Left lung (tissue), 10 donors: ENCODE measurements around the gene SLC13A5. TPM values are rescaled to one million over a fixed set of nuclear protein-coding genes. Genes with fewer than 3 reads are reported as not detected.
"Not testable (repeated sequence)": the region's sequence is repeated elsewhere in the genome, so short reads cannot be mapped to it uniquely, and the experiment has no call there.

Source experiments
- ATAC-seq: fragments of 200-7000 bp; cut with Tn5 transposase; one replicate; pipeline ENCODE4 v1.9.1; 2020; ENCODE audit warnings: moderate library complexity
- DNase-seq, 4 donors: peaks; one replicate each; pipeline ENCODE4 v3.0.0-alpha.2; 2013 to 2020
- H3K27ac ChIP-seq, 2 donors: fragments of 200-600 bp; sonication (generic) in 1 of 2; one replicate each; pipeline versions ENCODE4 v1.5.0 to v1.8.0; 2020 to 2021
- H3K27me3 ChIP-seq, 2 donors: fragments of 200-600 bp; sonication (generic) in 1 of 2; one replicate each; pipeline versions ENCODE4 v1.5.0 to v1.8.0; 2020 to 2021
- H3K36me3 ChIP-seq, 2 donors: fragments of 200-600 bp; sonication (generic) in 1 of 2; one replicate each; pipeline versions ENCODE4 v1.5.0 to v1.8.0; 2020 to 2021
- H3K4me1 ChIP-seq, 2 donors: fragments of 200-600 bp; one replicate each; pipeline ENCODE4 v1.8.0; 2021
- H3K4me3 ChIP-seq, 2 donors: fragments of 200-600 bp; sonication (generic) in 1 of 2; one replicate each; pipeline versions ENCODE4 v1.5.0 to v1.8.0; 2020 to 2021; ENCODE audit warnings: mild to moderate bottlenecking in 1 of 2
- H3K9me3 ChIP-seq, 2 donors: fragments of 200-600 bp; sonication (generic) in 1 of 2; one replicate each; pipeline versions ENCODE4 v1.5.0 to v1.8.0; 2020 to 2021
- CTCF ChIP-seq, 2 donors: fragments of 200-600 bp; sonication (generic) in 1 of 2; IDR thresholded peaks; one replicate each; pipeline versions ENCODE4 v1.5.0 to v1.8.0; 2021; ENCODE audit warnings: antibody characterized with exemption in 2 of 2
- intact Hi-C, 2 donors: fragments of 100-400 bp; cut with DNase I; formaldehyde crosslinking; loops; one replicate each; pipeline versions ENCODE4 v1.11.2 to v1.14.2; 2022
- polyA plus RNA-seq, 6 donors: library from polyadenylated mRNA; unstranded; fragments of 120-200 nt; gene quantifications; one replicate each; pipeline ENCODE4 v1.2.1, GENCODE V29; 2013; ENCODE audit not compliant: insufficient read length in 6 of 6
- total RNA-seq, 2 donors: library from RNA; stranded (reverse); fragmentation: NEBNext Ultra II Directional; extraction: Animal tissue kit (Norgen Biotek cat#: 25700); gene quantifications; one replicate each; pipeline ENCODE4 v1.2.1, GENCODE V29; 2021
- donor health status: DM: no; HTN: yes; CAD: no.
- donor health status: DM: no; HTN: no; CAD: no.

SLC13A5 gene
- total and polyA plus RNA-seq, 8 donors: 0.17 to 0.77 (median 0.47) TPM; not detected in 1

DNA sequence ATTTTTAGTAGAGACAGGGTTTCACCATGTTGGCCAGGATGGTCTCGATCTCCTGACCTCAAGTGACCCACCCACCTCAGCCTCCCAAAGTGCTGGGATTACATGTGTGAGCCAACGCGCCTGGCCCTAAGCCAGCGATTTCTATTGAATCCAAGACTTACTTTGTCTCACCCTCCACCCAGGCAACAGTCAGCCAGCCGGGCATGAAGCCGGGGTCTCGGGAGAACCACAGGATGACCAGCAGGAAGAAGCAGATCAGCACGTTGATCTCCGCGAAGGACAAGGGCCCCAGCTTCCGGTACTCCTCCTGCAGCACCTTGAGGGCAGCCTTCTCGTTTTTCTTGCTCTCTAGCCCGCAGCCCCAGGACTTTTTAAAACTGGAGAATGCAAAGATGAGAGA, 17.6 kb downstream of the SLC13A5 start:
- Histone ChIP-seq H3K4me3 (no peak overlapping the region), H3K9me3 (no peaks in the 10 kb centered on the region), H3K27me3 (peaks cover 0 to 32% of the 10 kb centered on the region in 2 donors), H3K27ac (no peak overlapping the region), H3K36me3 (no peaks in the 10 kb centered on the region), H3K4me1 (no peaks in the 10 kb centered on the region)
- DNase-seq (no peak), ATAC-seq (no peak)
- TF ChIP-seq CTCF (IDR thresholded peaks at IDR 0.05): no peak
- intact Hi-C loops: no loop called here

- Histone ChIP-seq H3K4me3 (no peak overlapping the region), H3K27ac (no peak overlapping the region), H3K9me3 (no peaks in the 10 kb centered on the region), H3K27me3 (peaks cover 0 to 37% of the 10 kb centered on the region in 2 donors), H3K4me1 (no peaks in the 10 kb centered on the region), H3K36me3 (no peaks in the 10 kb centered on the region)
- TF ChIP-seq CTCF (IDR thresholded peaks at IDR 0.05): no peak
- DNase-seq (no peak), ATAC-seq (no peak)
- intact Hi-C loops: no loop called here
These were observed 18.1 kb downstream of the SLC13A5 start for GRCh38 chr17:6695051-6695450.

GRCh38 chr17:6691958-6692357, 21.2 kb downstream of the SLC13A5 start:
- DNase-seq, ATAC-seq, H3K4me3 ChIP-seq, H3K9me3 ChIP-seq, H3K36me3 ChIP-seq, intact Hi-C loops, H3K4me1 ChIP-seq, H3K27ac ChIP-seq: not testable (repeated sequence)
- H3K27me3 ChIP-seq: peaks cover 0 to 45% of the 10 kb centered on the region in 2 donors

- Histone ChIP-seq H3K36me3 (no peaks in the 10 kb centered on the region), H3K27ac (no peak overlapping the region), H3K4me1 (no peaks in the 10 kb centered on the region), H3K4me3 (no peak overlapping the region), H3K9me3 (no peaks in the 10 kb centered on the region), H3K27me3 (peaks cover 0 to 45% of the 10 kb centered on the region in 2 donors)
- ATAC-seq (no peak), DNase-seq (no peak)
- intact Hi-C loops: no loop called here
- TF ChIP-seq CTCF (IDR thresholded peaks at IDR 0.05): no peak
These were observed 21.6 kb downstream of the SLC13A5 start for GRCh38 chr17:6691546-6691945.

DNA sequence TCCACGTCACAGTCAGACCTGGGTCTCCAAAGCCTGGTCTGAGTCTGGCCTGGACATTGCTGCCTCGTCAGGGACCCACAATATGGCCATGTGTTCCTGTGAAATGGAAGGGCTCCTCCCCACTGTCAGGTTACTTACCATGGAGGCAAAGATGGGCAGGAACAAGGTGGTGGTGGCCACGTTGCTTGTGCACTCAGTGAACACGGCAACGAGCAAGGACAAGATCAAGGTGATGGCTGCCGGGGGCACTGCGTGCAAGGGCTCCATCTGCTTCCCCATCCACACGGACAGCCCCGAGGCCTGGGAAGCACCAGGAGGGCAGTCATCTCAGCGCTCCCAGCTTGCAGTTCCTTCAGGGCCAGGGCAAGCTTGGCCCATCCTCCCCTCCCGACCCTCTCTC, 22.5 kb downstream of the SLC13A5 start:
- DNase-seq: no peak
- no peaks in the 10 kb centered on the region for H3K4me1 ChIP-seq
- no peak for ATAC-seq
- no peak overlapping the region for H3K4me3 ChIP-seq
- no peaks in the 10 kb centered on the region for H3K36me3 ChIP-seq
- intact Hi-C loops: no loop called here
- H3K9me3 ChIP-seq: no peaks in the 10 kb centered on the region
- TF ChIP-seq CTCF (IDR thresholded peaks at IDR 0.05): no peak
- no peak overlapping the region for H3K27ac ChIP-seq
- peaks cover 0 to 40% of the 10 kb centered on the region in 2 donors for H3K27me3 ChIP-seq

GRCh38 chr17:6688944-6689343, 24.2 kb downstream of the SLC13A5 start:
- ATAC-seq (no peak), DNase-seq (no peak)
- H3K36me3 ChIP-seq: no peaks in the 10 kb centered on the region
- no peak overlapping the region for H3K27ac ChIP-seq
- intact Hi-C loops: no loop called here
- TF ChIP-seq CTCF (IDR thresholded peaks at IDR 0.05): no peak
- no peak overlapping the region for H3K4me3 ChIP-seq
- no peaks in the 10 kb centered on the region for H3K4me1 ChIP-seq
- no peaks in the 10 kb centered on the region for H3K9me3 ChIP-seq
- H3K27me3 ChIP-seq: peaks cover 0 to 31% of the 10 kb centered on the region in 2 donors
